Measurements from ENCODE around the gene HLCS. TPM values are rescaled to one million over a fixed set of nuclear protein-coding genes. Genes with fewer than 3 reads are reported as not detected.

The HLCS gene
- total and polyA plus RNA-seq, 2 of the 4 experiments (the other 2 are of a cell fraction) = 10.6 to 21.0 TPM

GRCh38 chr21:36841866-36842265 lies 124.6 kb downstream of the HLCS start:
- CTCF ChIA-PET = interaction anchor here (1.0 kb wide), 1 partner anchor 12 kb away, joined by 3 read pairs; no protein-coding TSS in a partner anchor
- H2AK9ac ChIP-seq (replicated peaks; ENCODE audit: low read depth, low read length, poor library complexity) = no peak overlapping the region
- BruUV-seq (replicated peaks) = no TSS peak
- no peak overlapping the region; the same call in 1 of the 2 replicates for H3K27ac ChIP-seq (ENCODE audit: insufficient read depth, low read length)
- dilution Hi-C loops (cut with HindIII; ENCODE audit: low sequenced_read_pairs, unreplicated experiment) = no loop called here
- peaks cover 5% of the 10 kb centered on the region for H4K20me1 ChIP-seq (ENCODE audit: insufficient read depth, low read length)
- H3K79me1 ChIP-seq (ENCODE audit: low read depth in 1 of 2, low read length in 2 of 2) = peaks cover 0 to 31% of the 10 kb centered on the region in 2 experiments; a peak in 2 of 4 replicates
- no peak overlapping the region for H3K56ac ChIP-seq (ENCODE audit: extremely low read depth, insufficient read depth, low read length)
- peak overlapping the region; percentile 75; the same call in 1 of the 2 replicates for H3K4me2 ChIP-seq (ENCODE audit: low read depth, low read length)
- WGBS, 2 experiments (ENCODE audit: extremely low coverage in 2 of 2, insufficient read length in 1 of 2) = 80% methylated on average over 2 of the region's 3 CpGs; no CpG with 5 or more reads in 1 of the 2 experiments
- TF ChIP-seq MAFK (IDR thresholded peaks at IDR 0.05; ENCODE audit: low read depth, low read length) (peak; percentile 29; the same call in 1 of the 2 replicates), CEBPB (IDR thresholded peaks at IDR 0.05; ENCODE audit: low read depth, low read length) (0 out of 2 replicates have a peak, but pooled peaks have one; percentile 6), RAD21 (IDR thresholded peaks at IDR 0.05; ENCODE audit: low read length) (no peak), CTCF (conservative IDR thresholded peaks at IDR 0.05; ENCODE audit: low read depth, low read length) (no peak), FOS (IDR thresholded peaks at IDR 0.05; ENCODE audit: low read depth, low read length) (0 out of 2 replicates have a peak, but pooled peaks have one; percentile 17)
- 0 out of 2 replicates have a peak overlapping the region, but pooled peaks have one; percentile 1 for H3K14ac ChIP-seq (replicated peaks; ENCODE audit: low read depth, low read length)
- DNase-seq (peak; percentile 81), ATAC-seq (ENCODE audit: low read depth) (peak; percentile 89)
- peak overlapping the region; percentile 46; the same call in 1 of the 2 replicates for H2AK5ac ChIP-seq (ENCODE audit: low read depth, low read length)
- H3K9me1 ChIP-seq (ENCODE audit: insufficient read depth, low read length) = peaks cover 13% of the 10 kb centered on the region
- POLR2A ChIA-PET (ENCODE audit: unreplicated experiment) = no interaction called here
- peak overlapping the region; percentile 35 for H3K4ac ChIP-seq (ENCODE audit: low read depth, low read length)
- peak overlapping the region; percentile 80 for H3K18ac ChIP-seq (ENCODE audit: low read depth, low read length)
- H2AFZ ChIP-seq (replicated peaks; ENCODE audit: low read length, poor library complexity) = no peak overlapping the region
- H3K9ac ChIP-seq (ENCODE audit: low read depth, low read length) = no peak overlapping the region
- H3K4me3 ChIP-seq (ENCODE audit: insufficient read depth, low read depth, low read length) = no peak overlapping the region
- peak overlapping the region; percentile 73 for H2BK120ac ChIP-seq (ENCODE audit: low read depth, low read length)
- peak overlapping the region; percentile 6 for H2BK5ac ChIP-seq (ENCODE audit: low read depth, low read length, poor library complexity, severe bottlenecking)
- H3K9me3 ChIP-seq (ENCODE audit: control insufficient read depth, insufficient read depth, low read length) = no peaks in the 10 kb centered on the region
- no peaks in the 10 kb centered on the region for H3K27me3 ChIP-seq (ENCODE audit: control insufficient read depth, insufficient read depth, low read length)
- no peak overlapping the region for H3K23ac ChIP-seq (ENCODE audit: low read depth, low read length)
- H3K36me3 ChIP-seq (ENCODE audit: control insufficient read depth, insufficient read depth, low read length) = no peaks in the 10 kb centered on the region
- H2BK20ac ChIP-seq (ENCODE audit: low read depth, low read length) = peak overlapping the region; percentile 35; the same call in 1 of the 2 replicates
- peaks cover 18% of the 10 kb centered on the region for H3K4me1 ChIP-seq (ENCODE audit: control insufficient read depth, insufficient read depth, low read length)
- peak overlapping the region; percentile 30; the same call in 1 of the 2 replicates for H4K91ac ChIP-seq (ENCODE audit: insufficient read depth, low read depth, low read length)
- in situ Hi-C loops (cut with MboI; ENCODE audit: low sequenced_read_pairs) = no loop called here
- 0 out of 3 replicates have a peak overlapping the region, but pooled peaks have one; percentile 8 for H2BK15ac ChIP-seq (ENCODE audit: low read depth, low read length)
- peak overlapping the region; percentile 15; the same call in 1 of the 2 replicates for H4K5ac ChIP-seq (ENCODE audit: low read depth, low read length)
- peak overlapping the region in 1 of 2 experiments; percentile 64; a peak in 1 of 4 replicates for H4K8ac ChIP-seq (ENCODE audit: low read depth in 2 of 2, low read length in 2 of 2)
- intact Hi-C loops (cut with micrococcal nuclease) = no loop called here

Data from IMR-90 (cell line).